Measurements from ENCODE around the gene ZMYND8. TPM values are rescaled to one million over a fixed set of nuclear protein-coding genes. Genes with fewer than 3 reads are reported as not detected.

The ZMYND8 gene
- total and polyA plus RNA-seq, 11 donors = 11.3 to 46.4 (median 28.7) TPM

- DNase-seq (no peak), ATAC-seq (no peak)
- H3K27ac ChIP-seq = peak overlapping the region in 8 of 12 donors; percentile 54 to 88 (median 82)
- H3K4me1 ChIP-seq = peaks cover 4 to 76% (median 47%) of the 10 kb centered on the region in 12 donors
- intact Hi-C loops (cut with DNase I) = no loop called here
- no peak overlapping the region for H3K4me3 ChIP-seq
- TF ChIP-seq, protein P1, sequence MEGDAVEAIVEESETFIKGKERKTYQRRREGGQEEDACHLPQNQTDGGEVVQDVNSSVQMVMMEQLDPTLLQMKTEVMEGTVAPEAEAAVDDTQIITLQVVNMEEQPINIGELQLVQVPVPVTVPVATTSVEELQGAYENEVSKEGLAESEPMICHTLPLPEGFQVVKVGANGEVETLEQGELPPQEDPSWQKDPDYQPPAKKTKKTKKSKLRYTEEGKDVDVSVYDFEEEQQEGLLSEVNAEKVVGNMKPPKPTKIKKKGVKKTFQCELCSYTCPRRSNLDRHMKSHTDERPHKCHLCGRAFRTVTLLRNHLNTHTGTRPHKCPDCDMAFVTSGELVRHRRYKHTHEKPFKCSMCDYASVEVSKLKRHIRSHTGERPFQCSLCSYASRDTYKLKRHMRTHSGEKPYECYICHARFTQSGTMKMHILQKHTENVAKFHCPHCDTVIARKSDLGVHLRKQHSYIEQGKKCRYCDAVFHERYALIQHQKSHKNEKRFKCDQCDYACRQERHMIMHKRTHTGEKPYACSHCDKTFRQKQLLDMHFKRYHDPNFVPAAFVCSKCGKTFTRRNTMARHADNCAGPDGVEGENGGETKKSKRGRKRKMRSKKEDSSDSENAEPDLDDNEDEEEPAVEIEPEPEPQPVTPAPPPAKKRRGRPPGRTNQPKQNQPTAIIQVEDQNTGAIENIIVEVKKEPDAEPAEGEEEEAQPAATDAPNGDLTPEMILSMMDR (IDR thresholded peaks at IDR 0.05) = no peak
- TF ChIP-seq POLR2A (IDR thresholded peaks at IDR 0.05) = no peak
- no peaks in the 10 kb centered on the region for H3K27me3 ChIP-seq
- whole genome bisulfite sequencing, 4 donors = 93 to 97% (median 94%) methylated on average over 7 of the region's 7 CpGs
- H3K9me3 ChIP-seq = no peaks in the 10 kb centered on the region
- H3K36me3 ChIP-seq = peaks cover 0 to 28% (median 0%) of the 10 kb centered on the region in 9 donors
Observed at GRCh38 chr20:47337413-47337812, 19.1 kb downstream of the ZMYND8 start.

GRCh38 chr20:47336129-47336754 is 20.3 kb downstream of the ZMYND8 start:
- Histone ChIP-seq H3K27me3 (no peaks in the 10 kb centered on the region), H3K9me3 (no peaks in the 10 kb centered on the region), H3K4me3 (no peak overlapping the region), H3K36me3 (peaks cover 0 to 28% (median 0%) of the 10 kb centered on the region in 9 donors), H3K4me1 (peaks cover 4 to 82% (median 49%) of the 10 kb centered on the region in 12 donors), H3K27ac (peak overlapping the region; percentile 47 to 88 (median 78))
- peak in 3 of 4 donors; percentile 43 to 65 (median 64) for ATAC-seq
- DNase-seq = peak in 3 of 5 donors; percentile 38 to 70 (median 57)
- WGBS, 4 donors = 52 to 64% (median 63%) methylated on average over 17 of the region's 17 CpGs
- TF ChIP-seq, protein P1 (IDR thresholded peaks at IDR 0.05) = no peak
- no peak for TF ChIP-seq POLR2A (IDR thresholded peaks at IDR 0.05)
- intact Hi-C loops (cut with DNase I) = no loop called here

- Histone ChIP-seq H3K36me3 (peaks cover 0 to 24% (median 0%) of the 10 kb centered on the region in 9 donors), H3K4me1 (peaks cover 4 to 90% (median 49%) of the 10 kb centered on the region in 12 donors), H3K4me3 (no peak overlapping the region), H3K27me3 (no peaks in the 10 kb centered on the region), H3K27ac (peak overlapping the region; percentile 47 to 88 (median 78)), H3K9me3 (no peaks in the 10 kb centered on the region)
- intact Hi-C loops (cut with DNase I) = no loop called here
- DNase-seq (no peak), ATAC-seq (no peak)
- TF ChIP-seq, protein P1 (IDR thresholded peaks at IDR 0.05) = no peak
- TF ChIP-seq POLR2A (IDR thresholded peaks at IDR 0.05) = no peak
- WGBS, 4 donors = 67 to 72% (median 69%) methylated on average over 12 of the region's 12 CpGs
Observed at GRCh38 chr20:47335251-47336128, 21.0 kb downstream of the ZMYND8 start.

DNA sequence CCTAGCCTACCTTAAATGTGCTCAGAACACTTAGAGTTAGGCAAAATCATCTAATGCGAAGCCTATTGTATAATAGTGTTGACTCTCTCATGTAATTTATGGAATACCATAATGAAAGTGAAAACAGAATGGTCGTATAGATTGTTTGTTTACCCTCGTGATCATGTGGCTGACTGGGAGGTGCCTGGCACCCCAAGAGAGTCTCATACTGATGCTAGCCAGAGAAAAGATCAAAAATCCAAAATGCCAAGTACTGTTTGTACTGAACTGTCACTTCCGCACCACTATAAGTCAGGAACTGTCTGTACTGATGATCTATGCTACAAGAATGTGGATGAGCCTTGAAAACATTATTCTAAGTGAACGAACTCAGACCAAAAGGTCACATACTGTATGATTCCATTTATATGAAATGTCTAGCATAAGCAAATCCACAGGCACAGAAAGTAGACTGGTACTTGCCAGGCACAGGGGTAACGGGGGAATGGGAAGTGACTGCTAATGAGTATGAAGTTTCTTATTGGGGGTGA is 22.4 kb downstream of the ZMYND8 start:
- no peaks in the 10 kb centered on the region for H3K9me3 ChIP-seq
- ATAC-seq (peak; percentile 71 to 81 (median 76)), DNase-seq (no peak)
- peak overlapping the region in 7 of 12 donors; percentile 8 to 39 (median 30) for H3K4me3 ChIP-seq
- 29 to 39% (median 35%) methylated on average over 6 of the region's 6 CpGs for WGBS, 4 donors
- H3K27ac ChIP-seq = peak overlapping the region; percentile 39 to 88 (median 78)
- H3K27me3 ChIP-seq = no peaks in the 10 kb centered on the region
- H3K36me3 ChIP-seq = peaks cover 0 to 21% (median 0%) of the 10 kb centered on the region in 9 donors
- TF ChIP-seq, protein P1 (IDR thresholded peaks at IDR 0.05) = no peak
- TF ChIP-seq POLR2A (IDR thresholded peaks at IDR 0.05) = peak in 1 of 2 donors; percentile 39
- intact Hi-C loops (cut with DNase I) = no loop called here
- H3K4me1 ChIP-seq = peaks cover 4 to 93% (median 57%) of the 10 kb centered on the region in 12 donors

Data from heart left ventricle (tissue), 16 donors.